NOMO-1 (cell line): ENCODE results near the gene MUC3A.
"Not testable (repeated sequence)": the region's sequence is repeated elsewhere in the genome, so short reads cannot be mapped to it uniquely, and the experiment has no call there.

ENCODE experiments used
- DNase-seq, 2 experiments: peaks; one replicate each; lab custom pipeline; 2025; ENCODE audit not compliant: unreplicated experiment in 2 of 2; lab: John Stamatoyannopoulos, UW

Gene MUC3A

GRCh38 chr7:100949227-100949932 lies at the start of gene MUC3A:
Gene MUC3A, plus strand, starts transcription at chr7:100949534. Its CDS starts 91 bp downstream, at chr7:100949625.
- DNase-seq = no peak

- DNase-seq = no peak
Observed at GRCh38 chr7:100900978-100901377, 48.4 kb upstream of the MUC3A start.

GRCh38 chr7:100901921-100902332 lies 47.4 kb upstream of the MUC3A start:
- no peak for DNase-seq

- DNase-seq = no peak
Observed at GRCh38 chr7:100902638-100903037, 46.7 kb upstream of the MUC3A start.

GRCh38 chr7:100908512-100908911 lies 40.8 kb upstream of the MUC3A start:
- DNase-seq = no peak

GRCh38 chr7:100910443-100910842 lies 38.9 kb upstream of the MUC3A start:
- peak; percentile 74 to 90 for DNase-seq

- DNase-seq = no peak
Observed at GRCh38 chr7:100911484-100911883, 37.9 kb upstream of the MUC3A start.

- no peak for DNase-seq
Observed at GRCh38 chr7:100914208-100914878, 35.0 kb upstream of the MUC3A start.

- DNase-seq = no peak
Observed at GRCh38 chr7:100914879-100915447, 34.4 kb upstream of the MUC3A start.

- DNase-seq = not testable (repeated sequence)
Observed at GRCh38 chr7:100919335-100919734, 30.0 kb upstream of the MUC3A start.

GRCh38 chr7:100919779-100920437 lies 29.4 kb upstream of the MUC3A start:
- DNase-seq = not testable (repeated sequence)

- DNase-seq = no peak
Observed at GRCh38 chr7:100921039-100921438, 28.3 kb upstream of the MUC3A start.

- DNase-seq = not testable (repeated sequence)
Observed at GRCh38 chr7:100923616-100924015, 25.7 kb upstream of the MUC3A start.

GRCh38 chr7:100929808-100930174 lies 19.5 kb upstream of the MUC3A start:
- no peak for DNase-seq

- no peak for DNase-seq
Observed at GRCh38 chr7:100933734-100934133, 15.6 kb upstream of the MUC3A start.

- DNase-seq = not testable (repeated sequence)
Observed at GRCh38 chr7:100935381-100935780, 14.0 kb upstream of the MUC3A start.

GRCh38 chr7:100936167-100936566 lies 13.2 kb upstream of the MUC3A start:
- not testable (repeated sequence) for DNase-seq

- peak; percentile 51 to 53 for DNase-seq
Observed at GRCh38 chr7:100942045-100942774, 7.1 kb upstream of the MUC3A start.

GRCh38 chr7:100943693-100944092 lies 5.6 kb upstream of the MUC3A start:
- DNase-seq = no peak

GRCh38 chr7:100944138-100944537 lies 5.2 kb upstream of the MUC3A start:
- DNase-seq = no peak

GRCh38 chr7:100946111-100946510 lies 3.2 kb upstream of the MUC3A start:
- DNase-seq = no peak
